Measurements from ENCODE around the gene FGF1. TPM values are rescaled to one million over a fixed set of nuclear protein-coding genes. Genes with fewer than 3 reads are reported as not detected.

Gene FGF1
- polyA plus RNA-seq, 5 donors = 0.64 to 2.2 (median 1.5) TPM

DNA sequence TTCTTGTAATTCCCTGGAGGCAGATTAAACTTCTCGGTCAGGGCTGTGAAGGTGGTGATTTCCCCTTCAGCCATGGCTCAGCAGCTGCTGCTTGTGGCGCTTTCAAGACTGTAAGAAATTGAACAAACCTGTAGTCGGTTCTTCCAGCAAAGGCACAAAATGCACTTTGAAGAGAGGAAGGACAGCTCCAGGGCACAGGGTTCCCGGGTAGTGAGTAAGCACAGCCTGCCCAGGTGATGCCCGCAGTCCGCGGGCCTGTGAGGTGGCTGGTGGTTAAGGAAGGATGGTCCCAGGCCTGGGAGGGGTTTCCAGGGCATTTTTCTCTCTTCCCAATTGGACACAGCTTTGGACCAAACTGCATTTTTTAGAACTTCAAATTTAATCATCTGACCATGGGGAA, 71.8 kb downstream of the FGF1 start:
- no peak for DNase-seq

DNA sequence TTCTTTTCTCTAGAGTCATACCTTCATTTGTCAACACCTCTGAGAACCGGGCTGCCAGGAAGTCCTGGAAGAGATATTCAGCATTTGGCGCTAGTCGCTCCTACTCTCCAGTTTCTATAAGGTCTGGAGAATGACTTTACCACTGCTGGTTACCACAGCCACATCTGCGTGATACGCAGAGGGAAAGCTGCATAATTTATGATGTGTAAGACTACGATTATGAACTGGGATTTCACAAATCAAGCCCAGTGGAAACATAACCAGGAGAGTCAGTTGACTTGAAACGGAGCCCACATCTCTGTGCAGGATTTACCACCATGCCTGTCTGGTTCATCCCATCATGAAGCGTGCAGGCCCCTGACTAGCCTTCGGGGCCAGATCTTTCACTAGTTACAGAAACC, 72.6 kb downstream of the FGF1 start:
- no peak for DNase-seq

DNA sequence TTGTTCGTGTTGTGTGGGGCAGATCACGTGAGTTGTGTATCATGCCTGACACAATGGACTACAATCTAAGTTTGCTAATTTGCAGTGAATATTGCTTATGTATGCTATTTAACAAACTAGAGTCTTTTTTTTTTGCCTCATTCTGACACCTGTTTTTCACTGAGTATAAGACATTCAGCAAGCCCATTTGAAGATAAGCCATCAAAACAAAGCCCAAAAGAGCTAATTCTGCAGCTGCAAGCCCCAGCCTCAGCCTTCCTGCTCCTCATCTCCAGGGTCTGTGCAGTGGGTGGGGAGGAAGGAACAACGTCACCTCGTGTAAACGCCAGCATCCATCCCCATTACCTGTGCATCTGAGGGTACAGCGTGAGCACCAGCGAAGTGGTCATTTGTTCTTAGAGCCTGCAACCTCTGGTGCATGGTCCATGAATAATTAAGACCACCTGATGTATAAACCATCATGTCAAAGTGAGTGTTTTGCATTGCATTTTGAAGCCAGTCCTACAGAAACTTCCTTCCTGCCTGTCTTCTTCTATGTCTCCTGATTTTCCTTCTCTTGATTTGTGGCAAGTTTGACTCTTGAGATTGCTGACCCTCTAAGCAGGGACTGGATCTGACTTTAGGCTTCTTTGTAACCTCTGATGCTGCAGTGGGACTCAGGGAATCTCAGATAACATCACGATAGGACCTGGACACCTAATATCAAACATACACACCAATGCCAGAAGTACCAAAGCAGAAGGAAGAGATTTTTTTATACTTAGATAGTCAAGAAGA, 73.2 kb downstream of the FGF1 start:
- DNase-seq = no peak

DNA sequence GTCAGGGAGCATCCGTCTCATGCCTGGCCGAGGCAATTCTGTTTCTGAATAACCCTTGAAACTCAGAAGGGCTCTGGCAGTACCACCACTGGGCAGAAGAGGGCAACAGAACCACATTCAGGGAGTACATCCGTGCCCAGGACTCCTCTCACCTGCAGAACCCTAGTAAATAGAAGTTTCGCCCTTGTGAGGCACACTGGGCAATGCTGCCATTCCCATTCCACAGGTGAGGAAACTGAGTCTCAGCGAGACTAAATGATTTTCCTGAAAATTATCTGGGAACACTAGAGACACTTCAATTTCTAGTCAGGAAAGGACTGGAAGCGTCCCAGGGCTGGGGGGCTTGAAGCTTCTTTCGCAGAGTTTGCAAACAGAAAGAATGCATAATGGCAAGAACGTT, 74.7 kb downstream of the FGF1 start:
- DNase-seq = peak in 1 of 2 donors; percentile 48

DNA sequence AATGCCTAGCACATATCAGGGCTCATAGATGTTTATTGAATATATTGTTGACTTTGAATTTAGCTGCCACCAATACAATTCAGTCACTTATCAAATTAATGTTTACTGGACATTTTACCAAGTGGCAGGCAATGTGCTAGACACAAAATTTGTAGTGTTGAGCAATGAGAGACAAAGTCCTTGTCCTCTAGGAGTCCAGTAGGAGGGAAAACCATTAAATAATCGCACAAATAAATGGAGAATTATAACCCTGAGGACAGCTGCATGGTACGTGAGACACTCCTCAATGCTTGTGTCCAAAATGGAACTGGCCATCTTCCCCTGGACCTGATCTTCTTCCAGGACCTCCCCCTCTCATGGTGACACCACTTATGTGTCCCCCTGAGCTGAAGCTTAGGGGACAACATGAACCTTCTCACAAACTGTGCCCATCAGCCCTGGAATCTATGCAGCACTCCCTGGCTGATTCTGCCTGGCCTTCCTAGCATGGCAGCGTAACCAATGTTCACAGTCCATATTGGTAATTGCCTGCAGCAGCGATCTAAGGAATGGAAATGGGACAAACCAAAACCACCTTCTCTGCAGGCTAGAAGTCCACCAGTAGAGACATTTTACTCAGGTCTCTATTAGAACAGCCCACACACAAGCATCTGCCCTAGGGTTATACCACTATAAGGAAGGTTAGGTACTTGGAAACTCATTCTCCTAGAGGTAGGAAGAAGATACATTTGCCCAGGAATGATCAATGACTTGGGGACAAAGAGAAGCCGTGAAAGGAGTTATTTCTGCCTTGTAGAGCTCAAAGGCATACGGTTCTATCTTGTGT, 75.5 kb downstream of the FGF1 start:
- no peak for DNase-seq

DNA sequence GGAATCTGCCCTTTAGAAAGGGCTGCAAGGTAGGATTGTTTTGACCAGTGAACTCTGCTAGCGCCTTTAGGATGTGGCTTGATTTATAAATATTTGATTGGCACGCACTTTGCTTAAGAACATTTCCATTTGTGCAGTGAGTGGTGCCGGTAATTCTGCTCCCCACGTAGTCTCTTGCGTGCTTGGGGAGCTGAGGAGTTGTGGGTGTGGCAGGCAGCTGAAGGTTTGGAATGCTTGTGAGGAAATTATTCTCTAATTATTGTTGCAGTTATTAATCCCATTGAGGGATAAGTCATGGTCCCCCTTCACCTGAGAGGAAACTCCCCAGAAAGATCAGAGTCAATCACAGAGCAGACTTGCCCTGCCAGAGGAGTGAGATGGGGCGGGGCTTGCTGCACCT, 76.7 kb downstream of the FGF1 start:
- DNase-seq = no peak

DNA sequence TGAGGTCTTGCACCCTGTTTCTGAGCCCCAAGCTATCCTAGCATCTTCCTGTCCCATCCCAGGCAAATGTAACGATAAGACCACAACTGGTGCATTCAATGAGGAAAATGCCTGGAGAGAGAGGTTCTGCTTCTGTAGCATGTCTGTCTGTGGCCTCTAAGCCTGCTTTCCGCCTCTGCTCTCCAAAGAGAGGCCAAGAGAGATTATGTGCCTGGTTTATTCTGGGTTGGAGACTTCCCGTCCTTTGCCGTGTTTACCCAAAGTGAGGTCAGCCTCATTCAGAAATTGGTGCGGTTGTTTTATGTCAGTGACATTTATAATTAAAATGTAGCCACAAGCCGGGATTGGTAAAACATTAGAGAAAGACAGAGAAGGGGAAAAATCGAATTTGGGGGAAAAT, 77.8 kb downstream of the FGF1 start:
- no peak for DNase-seq

DNA sequence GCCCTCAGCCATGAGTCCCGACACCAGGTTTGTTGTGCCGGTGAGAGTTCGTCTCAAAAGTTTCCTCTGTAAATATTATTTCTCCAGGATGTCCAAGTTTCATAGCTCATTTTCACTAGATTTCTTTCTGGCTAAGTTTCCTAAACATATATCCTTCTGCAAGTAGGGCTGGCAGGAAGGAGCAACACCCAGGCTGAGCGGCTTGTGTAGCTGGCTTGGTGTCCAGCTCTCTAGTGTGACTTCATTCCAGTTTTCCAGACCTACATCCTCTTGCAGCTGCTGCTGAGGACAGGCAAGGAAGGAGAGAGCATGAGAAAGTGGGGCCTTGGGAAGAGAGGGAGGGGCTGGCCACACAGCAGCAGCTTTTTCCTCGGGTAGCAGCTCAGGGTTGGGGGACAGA, 80.3 kb downstream of the FGF1 start:
- peak; percentile 42 to 61 for DNase-seq

DNA sequence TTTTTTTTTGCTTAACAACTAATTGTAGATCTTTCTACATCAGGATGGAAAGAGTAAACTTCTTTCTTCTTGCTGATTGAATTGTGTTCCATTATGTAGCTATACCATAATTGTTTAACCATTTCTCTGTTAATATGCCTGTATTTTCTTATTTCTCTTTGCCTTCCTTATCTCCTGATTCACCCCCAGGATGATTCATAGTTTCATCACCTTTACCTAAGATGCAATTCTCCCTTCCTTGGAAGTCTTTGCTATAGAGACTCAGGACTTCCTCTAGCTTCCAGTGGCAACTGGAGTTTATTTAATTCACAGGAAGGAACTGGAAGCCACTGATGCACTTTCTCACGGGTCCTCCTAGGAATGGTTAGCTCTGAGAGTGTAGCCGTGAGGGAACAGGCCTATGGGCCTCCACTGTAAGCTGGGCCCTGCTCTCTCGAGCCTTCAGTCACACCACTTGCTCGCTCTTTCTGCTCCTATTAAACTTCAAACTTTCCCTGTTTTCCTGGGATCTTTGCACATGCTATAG, 83.1 kb downstream of the FGF1 start:
- no peak for DNase-seq

DNA sequence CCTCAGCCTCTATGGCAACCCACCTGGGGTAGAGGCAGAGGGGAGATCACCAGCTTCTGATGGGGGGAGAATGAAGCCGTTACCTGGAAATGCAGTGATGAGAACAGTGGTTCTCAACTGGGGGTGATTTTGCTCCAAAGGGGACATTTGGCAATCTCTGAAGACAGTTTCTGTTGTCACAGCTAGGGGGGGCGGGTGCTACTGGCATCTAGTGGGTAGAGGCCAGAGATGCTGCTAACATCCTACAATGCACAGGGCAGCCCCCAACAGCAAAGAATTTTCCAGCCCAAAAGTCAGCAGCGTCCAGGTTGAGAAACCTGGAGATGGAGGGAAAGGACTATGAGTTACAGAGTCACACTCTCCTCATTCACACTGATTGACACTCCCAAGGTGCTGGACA, 84.5 kb downstream of the FGF1 start:
- DNase-seq = no peak

DNA sequence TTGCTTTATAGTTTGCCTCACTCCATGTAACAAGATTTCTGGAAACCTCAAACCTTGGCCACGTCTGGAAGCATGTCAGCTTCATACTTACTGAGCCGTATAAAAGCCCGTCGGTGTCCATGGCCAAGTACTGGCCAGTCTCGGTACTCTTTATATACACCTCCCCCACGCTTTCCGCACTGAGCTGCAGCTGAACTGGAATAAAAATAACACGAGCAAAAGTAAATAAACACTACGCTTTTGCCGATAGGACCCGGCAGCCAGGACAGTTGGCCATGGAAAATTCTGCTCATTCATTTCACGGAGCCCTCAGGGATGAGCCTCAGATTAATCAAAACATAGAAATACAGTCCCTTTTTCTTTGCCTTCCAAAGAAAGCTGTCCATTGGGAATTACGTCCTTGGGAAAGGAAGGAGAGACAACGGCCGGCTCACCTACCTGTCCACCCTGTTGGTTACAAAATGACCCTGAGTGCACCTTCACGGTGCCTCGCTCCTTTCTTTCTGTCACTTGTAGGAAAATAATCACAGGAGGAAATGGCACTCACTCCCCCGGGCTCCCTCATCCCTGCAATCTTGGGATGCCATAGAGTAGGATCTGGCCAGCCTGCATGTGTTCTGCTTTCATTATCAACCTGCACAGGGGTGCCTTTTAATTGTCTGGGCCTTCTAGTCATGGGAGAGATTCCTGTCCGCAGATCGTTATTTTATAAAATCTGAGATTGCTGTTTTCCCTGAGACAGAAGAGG, 85.1 kb downstream of the FGF1 start:
- peak; percentile 39 to 47 for DNase-seq

DNA sequence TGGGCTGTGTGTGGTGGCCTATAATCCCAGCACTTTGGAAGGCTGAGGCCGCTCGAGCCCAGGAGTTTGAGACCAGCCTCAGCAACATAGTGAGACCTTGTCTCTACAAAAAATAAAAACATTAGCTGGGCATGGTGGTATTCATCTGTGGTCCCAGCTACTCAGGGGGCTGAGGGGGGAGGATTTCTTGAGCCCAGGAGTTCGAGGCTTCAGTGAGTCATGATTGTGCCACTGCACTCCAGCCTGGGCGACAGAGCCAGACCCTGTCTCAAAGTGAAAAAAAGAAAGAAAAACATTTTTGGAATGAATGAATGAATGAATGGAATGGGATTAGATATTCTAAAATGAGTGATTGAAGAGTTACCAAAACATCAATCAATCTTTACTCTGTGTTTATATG, 85.8 kb downstream of the FGF1 start:
- no peak for DNase-seq

DNA sequence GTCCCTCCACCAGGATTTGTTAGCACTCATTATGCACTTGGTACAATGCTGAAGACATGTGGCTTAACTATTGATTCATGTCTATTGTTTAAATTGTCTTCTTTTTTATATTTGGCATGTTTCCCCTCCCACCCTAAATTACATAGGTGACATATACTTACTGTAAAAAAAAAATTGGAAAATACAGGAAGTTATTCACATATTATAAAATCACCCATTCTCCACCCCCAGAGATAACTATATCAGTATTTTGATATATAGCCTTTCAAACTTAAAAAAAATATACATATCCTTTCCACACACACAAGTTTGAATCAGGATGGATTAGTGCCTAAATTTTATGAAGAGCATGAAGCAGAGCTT, 87.6 kb downstream of the FGF1 start:
- DNase-seq = no peak

DNA sequence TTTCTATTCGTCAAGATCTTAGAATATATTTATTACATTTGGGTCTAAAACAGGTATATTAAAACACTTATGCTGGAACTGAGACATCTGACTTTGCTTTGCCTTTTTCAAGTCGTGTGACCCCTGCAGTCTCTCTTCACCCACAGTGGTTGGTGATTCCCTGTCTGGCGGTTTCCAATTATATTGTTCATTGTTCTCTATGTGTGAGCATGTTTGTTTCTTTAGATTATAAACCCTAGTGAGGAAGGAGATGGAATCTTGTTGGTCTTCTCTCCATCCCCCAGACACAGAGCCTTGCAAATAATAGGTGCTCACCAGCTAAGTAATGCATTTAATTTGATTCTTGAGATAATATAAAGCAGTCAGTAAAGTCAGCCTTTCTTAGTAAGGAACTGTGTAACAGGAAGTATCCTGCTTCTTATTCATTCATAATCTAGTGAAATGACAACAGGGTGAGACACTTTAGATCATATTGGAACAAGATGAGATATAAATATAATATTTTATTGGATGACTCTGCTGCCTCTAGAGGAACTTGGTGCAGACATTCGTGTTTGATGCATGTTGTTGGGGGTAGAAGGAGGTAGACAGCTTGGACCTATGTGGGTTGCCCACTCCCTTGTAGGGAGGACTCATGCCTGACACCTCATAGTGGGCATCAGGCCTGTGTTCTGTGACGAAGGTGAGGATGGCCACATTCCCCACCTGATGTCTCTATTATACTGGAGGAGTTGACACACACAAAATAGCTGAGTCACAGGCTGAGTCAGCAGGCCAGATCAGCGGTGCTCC, 88.1 kb downstream of the FGF1 start:
- DNase-seq = no peak

DNA sequence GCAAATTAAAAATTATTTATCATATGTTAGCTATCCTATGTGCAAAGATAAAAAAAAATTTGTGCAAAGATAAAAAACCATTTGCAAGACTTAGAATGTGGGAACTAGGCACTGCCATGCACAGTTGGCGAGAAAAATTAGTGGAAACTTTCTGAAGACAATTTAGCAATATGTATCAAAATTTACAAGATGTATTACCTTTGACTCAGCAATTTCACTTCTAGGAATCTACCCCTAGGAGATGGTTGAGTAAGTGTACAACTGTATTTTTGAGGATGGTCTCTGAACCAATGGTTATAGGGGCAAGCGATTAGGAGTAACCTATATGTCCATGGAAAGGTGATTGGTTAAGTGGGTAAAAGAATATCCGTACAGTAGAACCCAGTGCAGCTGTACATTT, 88.9 kb downstream of the FGF1 start:
- no peak for DNase-seq

DNA sequence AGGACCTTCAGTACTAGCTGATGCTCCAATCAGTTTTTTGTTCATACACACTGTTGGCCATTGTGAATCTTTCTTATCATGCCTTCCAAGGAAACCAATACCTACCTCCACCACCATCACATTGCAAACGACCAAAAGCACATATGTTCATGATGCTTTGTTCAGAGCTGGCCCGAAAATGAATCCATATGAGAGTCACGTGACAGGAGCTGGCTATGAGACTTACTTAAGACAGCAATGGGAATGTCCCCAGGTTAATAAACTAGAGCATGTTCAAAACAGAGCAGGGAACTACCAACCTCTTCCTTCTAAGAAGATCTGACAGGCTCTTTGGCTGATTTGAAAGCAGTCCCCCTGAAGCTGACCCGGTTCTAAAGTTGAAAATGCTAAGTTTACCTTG, 93.5 kb downstream of the FGF1 start:
- DNase-seq = no peak

DNA sequence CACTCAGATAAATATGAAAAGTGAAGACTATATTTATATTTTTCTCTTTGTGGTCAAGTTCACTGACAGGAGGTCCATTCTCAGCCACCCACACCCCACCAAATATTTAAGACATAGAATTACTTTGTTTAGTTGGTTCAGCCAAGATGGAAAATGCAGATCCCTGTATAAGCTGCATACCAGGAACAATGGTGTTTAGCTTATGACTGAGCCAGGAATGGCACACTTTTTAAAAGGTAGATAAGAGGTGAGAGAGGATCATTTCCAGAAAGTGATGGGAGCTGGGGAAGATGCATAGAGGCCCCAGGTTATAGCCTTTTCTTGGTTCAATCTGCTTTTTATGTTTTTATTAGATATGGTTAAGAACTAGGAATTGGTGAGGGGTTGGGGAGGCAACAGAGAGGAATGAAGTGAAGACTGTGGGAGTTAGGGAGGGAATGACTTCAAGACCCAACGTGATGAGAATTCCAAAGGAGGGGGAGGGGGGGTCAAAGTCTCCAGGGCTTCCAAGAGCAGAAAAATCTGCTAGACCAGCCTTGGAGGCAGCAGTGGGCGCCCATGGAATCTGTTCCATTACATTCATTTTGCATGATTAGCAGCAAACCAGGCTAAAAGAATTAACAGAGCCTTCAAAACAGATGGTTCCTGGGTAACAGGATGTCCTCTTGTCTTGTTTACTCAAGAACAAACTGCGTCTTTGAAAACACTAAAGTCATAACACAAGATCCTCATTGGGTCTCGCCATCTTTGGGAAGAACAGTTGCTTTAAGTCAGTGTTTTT, 95.2 kb downstream of the FGF1 start:
- no peak for DNase-seq

DNA sequence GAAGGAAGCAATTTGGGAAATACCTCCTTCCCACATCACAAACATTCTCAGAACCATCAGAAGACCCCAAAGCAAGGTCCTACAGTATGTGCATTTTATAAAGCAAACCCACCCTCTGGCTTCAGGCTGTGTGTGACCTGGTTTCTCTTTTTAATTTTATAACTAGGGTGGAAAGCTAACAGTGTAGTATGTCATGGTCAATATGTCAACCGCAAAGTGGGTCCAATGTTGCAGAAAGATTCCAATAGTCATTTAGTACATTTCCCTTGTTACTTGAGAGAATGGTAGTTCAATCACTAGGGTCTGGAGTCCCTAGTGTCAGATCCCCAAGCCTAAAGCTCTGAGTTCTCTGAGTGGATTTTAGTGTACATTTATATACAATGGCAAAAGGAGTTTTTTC, 96.2 kb downstream of the FGF1 start:
- no peak for DNase-seq

DNA sequence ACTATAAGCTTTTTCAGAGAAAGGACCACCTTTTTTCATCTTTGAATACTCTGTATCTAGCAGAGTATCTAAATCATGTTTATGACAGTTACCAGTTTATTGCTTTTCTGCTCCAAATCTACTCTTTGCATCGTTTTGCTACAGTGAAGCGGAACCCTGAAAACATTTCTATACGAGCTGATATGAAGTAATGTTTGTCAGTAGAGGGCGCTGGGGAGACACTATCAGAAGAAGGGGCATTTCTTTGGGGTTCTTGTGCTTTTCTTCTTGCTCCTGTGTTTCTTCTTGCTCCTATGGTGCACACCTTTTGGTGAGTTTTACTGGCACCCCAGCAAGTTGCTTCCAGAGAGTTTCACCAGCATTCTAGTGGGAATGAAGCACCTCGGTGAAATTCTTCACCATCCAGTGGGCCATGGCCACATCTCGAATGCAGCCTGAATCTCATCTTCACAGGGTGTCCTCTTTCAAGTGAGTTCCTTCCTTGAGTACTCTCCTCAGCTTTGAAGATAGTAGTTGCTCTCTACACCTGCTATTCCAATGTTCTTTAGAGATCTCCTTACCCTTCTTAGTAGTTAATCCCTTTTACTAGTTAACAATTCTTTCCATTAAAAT, 98.4 kb downstream of the FGF1 start:
- DNase-seq = no peak

DNA sequence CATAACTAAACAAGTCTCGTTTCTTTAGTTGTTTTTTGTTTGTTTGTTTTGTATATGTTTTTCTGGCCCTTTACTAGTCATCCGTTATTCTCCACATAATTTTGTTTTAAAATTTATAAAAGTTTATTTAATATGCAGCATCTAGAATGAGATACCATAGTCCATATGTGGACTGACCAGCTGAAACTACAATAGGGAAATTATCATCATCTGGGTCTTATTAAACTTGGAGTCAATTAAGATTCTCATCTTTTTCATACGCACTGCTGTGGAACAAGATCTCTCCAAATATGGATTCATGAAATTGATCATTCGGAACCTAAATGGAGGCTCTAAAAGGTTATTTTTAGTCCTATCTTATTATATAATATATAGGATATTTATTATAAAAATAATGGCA, 99.3 kb downstream of the FGF1 start:
- DNase-seq = no peak

Measured in right lung (tissue), 5 donors.